VCaP (cell line): ENCODE measurements around the gene OXSM.
A peak's percentile ranks its signal among the peaks of the same experiment; 100 is the strongest.

Experiments
- H3K27ac ChIP-seq: fragments of 450-650 bp; 2 replicates; pipeline ENCODE4 v1.5.1; 2017
- CTCF ChIP-seq: fragments of 450-650 bp; conservative IDR thresholded peaks from 2 replicates; pipeline ENCODE4 v1.5.1; 2017; ENCODE audit warnings: mild to moderate bottlenecking, moderate library complexity

The OXSM gene

GRCh38 chr3:25821746-25822573 is 32.1 kb downstream of the OXSM start:
- no peak overlapping the region for H3K27ac ChIP-seq
- TF ChIP-seq CTCF, result no peak

- no peak for TF ChIP-seq CTCF
- no peak overlapping the region for H3K27ac ChIP-seq
These were observed 33.4 kb downstream of the OXSM start for GRCh38 chr3:25823314-25823713.

DNA sequence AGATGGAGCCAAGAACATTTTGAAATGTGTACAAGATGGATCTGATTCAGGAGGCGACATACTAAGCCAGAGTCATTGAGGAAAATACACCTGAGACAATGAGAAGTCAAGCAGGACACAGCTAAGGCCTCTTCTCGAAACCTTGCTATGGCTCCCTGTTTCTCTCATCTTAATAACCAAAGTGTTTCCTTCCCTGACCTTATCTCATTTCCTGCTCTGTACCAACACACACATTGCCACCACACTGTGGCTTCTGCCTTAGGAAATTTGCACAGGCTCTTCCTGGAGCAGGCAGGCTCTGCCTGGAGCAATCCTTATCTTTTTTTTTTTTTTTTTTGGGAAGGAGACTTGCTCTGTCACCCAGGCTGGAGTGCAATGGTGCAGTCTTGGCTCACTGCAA is 36.6 kb downstream of the OXSM start:
- no peak for TF ChIP-seq CTCF

GRCh38 chr3:25830373-25831280 is 40.7 kb downstream of the OXSM start:
- H3K27ac ChIP-seq, result peak overlapping the region; percentile 20; the same call in 1 of the 2 replicates
- no peak for TF ChIP-seq CTCF

More for the DNA sequence above, 36.6 kb downstream of the OXSM start:
- H3K27ac ChIP-seq, result no peak overlapping the region

DNA sequence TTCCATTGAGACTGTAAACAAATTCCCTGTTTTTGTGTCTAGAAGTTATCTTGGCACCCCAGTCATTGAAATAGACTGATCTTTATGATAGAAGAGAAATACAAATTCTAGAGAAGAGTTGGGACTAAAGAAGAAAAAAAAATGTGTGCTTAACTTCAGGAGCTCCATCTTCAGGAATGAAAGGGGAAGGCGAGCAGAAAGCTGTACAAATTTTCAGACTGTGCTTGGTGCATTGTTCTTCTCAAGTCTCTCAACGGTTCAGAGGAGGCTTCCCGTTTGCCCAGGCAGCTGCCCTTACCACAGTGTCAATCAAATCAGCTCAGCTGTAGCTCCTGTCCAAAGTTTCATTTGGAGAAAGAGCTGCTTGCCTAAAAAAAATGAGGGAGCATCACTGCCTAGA is 41.7 kb downstream of the OXSM start:
- TF ChIP-seq CTCF, result peak; percentile 74
- H3K27ac ChIP-seq, result peak overlapping the region; percentile 20; the same call in 1 of the 2 replicates

DNA sequence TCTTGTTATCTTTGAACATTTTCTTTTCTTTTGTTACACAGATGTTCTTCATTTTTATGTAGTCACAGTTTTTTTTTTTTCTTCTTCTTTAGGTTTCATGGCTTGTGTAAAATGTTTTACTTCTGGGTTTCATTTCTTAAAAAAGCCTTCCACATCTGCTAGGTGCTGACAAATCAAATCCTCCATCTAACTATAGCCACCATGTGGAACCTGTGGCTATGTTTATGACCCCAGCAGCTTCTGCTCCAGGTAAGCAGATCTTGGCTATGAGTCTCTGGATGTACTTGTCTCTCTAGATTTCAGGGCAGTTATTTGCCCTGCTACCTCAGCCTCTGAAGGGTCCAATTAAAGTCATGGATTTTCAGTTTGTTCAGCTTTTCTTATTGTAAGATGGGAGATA is 44.5 kb downstream of the OXSM start:
- no peak overlapping the region for H3K27ac ChIP-seq
- TF ChIP-seq CTCF, result no peak

GRCh38 chr3:25836579-25836978 is 46.7 kb downstream of the OXSM start:
- H3K27ac ChIP-seq, result no peak overlapping the region
- no peak for TF ChIP-seq CTCF
